K562 (cell line): ENCODE data around the gene LTBR. TPM values are rescaled to one million over a fixed set of nuclear protein-coding genes. Genes with fewer than 3 reads are reported as not detected.

ENCODE experiments used
- ATAC-seq: fragments of 200-7000 bp; cut with Tn5 transposase; 3 replicates; pipeline ENCODE4 v1.9.1; 2020; ENCODE audit warnings: moderate library complexity
- BruUV-seq: library from RNA; stranded (reverse); fragments of 400-500 nt; replicated peaks from 2 replicates; lab custom pipeline; 2021; lab: Mats Ljungman, UMichigan
- CTCF ChIA-PET: fragments of 300-600 bp; formaldehyde crosslinking; extraction: SDS; loops from one replicate; lab custom pipeline; 2021; ENCODE audit warnings: low intra/inter-chr PET ratio; lab: Yijun Ruan, JAX
- POLR2A ChIA-PET: fragments of 300-600, 350-650 bp; sonication (Branson Sonifier 250); formaldehyde crosslinking; extraction: SDS; loops from one replicate; lab custom pipeline; 2021; ENCODE audit warnings: antibody characterized with exemption, inconsistent platforms; lab: Yijun Ruan, JAX
- DNase-seq, 4 experiments: peaks; one replicate each; pipeline versions ENCODE4 v3.0.0 to v3.0.0-alpha.2; 2011 to 2018; ENCODE audit warnings: low spot score in 3 of 4, mixed read lengths in 3 of 4; ENCODE audit errors: extremely low read depth in 1 of 4
- FAIRE-seq: peaks from 2 replicates; lab custom pipeline; 2011; peaks lifted over from hg19 to GRCh38; lab: Jason Lieb, UNC
- H2AFZ ChIP-seq: 2 replicates; pipeline ENCODE4 v1.6.0; 2011; ENCODE audit warnings: low read depth, low read length, control low read depth, inconsistent platforms
- H3K27ac ChIP-seq: fragments of 200-600 bp; 3 replicates; pipeline ENCODE4 v1.8.0; 2011; ENCODE audit warnings: low read depth, mild to moderate bottlenecking, control low read depth, inconsistent platforms, low read length, moderate library complexity, mixed read lengths; ENCODE audit errors: extremely low read depth
- H3K27me3 ChIP-seq, 2 experiments: fragments of 300-600 bp in 1 of 2; 2 replicates in 1 of 2; 3 replicates in 1 of 2; pipeline versions ENCODE4 v1.6.0 to v1.8.0; 2011; ENCODE audit warnings: inconsistent platforms in 2 of 2, low read length in 2 of 2, mild to moderate bottlenecking in 1 of 2, mixed read lengths in 1 of 2, moderate library complexity in 1 of 2; ENCODE audit not compliant: control insufficient read depth in 2 of 2, insufficient read depth in 2 of 2
- H3K36me3 ChIP-seq: fragments of 300-600 bp; 3 replicates; pipeline ENCODE4 v1.8.0; 2011; ENCODE audit warnings: mild to moderate bottlenecking, low read length, inconsistent platforms; ENCODE audit not compliant: control insufficient read depth, insufficient read depth
- H3K4me1 ChIP-seq, 2 experiments: fragments of 200-600 bp in 1 of 2; replicated peaks in 1 of 2; 2 replicates in 1 of 2; 3 replicates in 1 of 2; pipeline versions ENCODE4 v1.5.1 to v1.8.0; 2011; ENCODE audit warnings: inconsistent platforms in 2 of 2, low read length in 2 of 2, mild to moderate bottlenecking in 1 of 2, mixed read lengths in 1 of 2, moderate library complexity in 1 of 2; ENCODE audit not compliant: control insufficient read depth in 2 of 2, insufficient read depth in 2 of 2
- H3K4me2 ChIP-seq: 2 replicates; pipeline ENCODE4 v1.6.1; 2011; ENCODE audit warnings: low read length, control low read depth, inconsistent platforms, mixed read lengths; ENCODE audit not compliant: insufficient read depth
- H3K4me3 ChIP-seq: fragments of 200-600 bp; sonication (generic), shearing (Covaris generic); 2 replicates; pipeline ENCODE4 v1.5.1; 2016; ENCODE audit warnings: control low read depth, inconsistent platforms
- H3K79me2 ChIP-seq: fragments of 200-600 bp; 3 replicates; pipeline ENCODE4 v1.8.0; 2011; ENCODE audit warnings: low read length, inconsistent platforms; ENCODE audit not compliant: control insufficient read depth, insufficient read depth
- H3K9ac ChIP-seq, 2 experiments: 2 replicates each; pipeline versions ENCODE4 v1.6.0 to v1.6.1; 2011; ENCODE audit warnings: low read depth in 2 of 2, low read length in 2 of 2, control low read depth in 1 of 2, inconsistent platforms in 1 of 2, mild to moderate bottlenecking in 1 of 2, mixed read lengths in 1 of 2; ENCODE audit not compliant: insufficient read depth in 1 of 2
- H3K9me1 ChIP-seq: one replicate; pipeline ENCODE4 v1.6.0; 2011; ENCODE audit warnings: inconsistent platforms, mild to moderate bottlenecking, low read length, moderate library complexity; ENCODE audit not compliant: control insufficient read depth, insufficient read depth
- H3K9me3 ChIP-seq: replicated peaks from 2 replicates; pipeline ENCODE4 v1.5.1; 2011; ENCODE audit warnings: low read depth, low read length, inconsistent platforms; ENCODE audit not compliant: control insufficient read depth, insufficient read depth
- H4K20me1 ChIP-seq: replicated peaks from 2 replicates; pipeline ENCODE4 v1.6.1; 2011; ENCODE audit warnings: low read length, inconsistent platforms, mixed read lengths; ENCODE audit not compliant: control insufficient read depth, insufficient read depth
- BDP1 ChIP-seq: IDR thresholded peaks from 3 replicates; pipeline ENCODE4 v1.6.1; 2011; ENCODE audit not compliant: insufficient read length, insufficient read depth
- ETS2 ChIP-seq: IDR thresholded peaks from 2 replicates; pipeline ENCODE4 v1.6.1; 2016; ENCODE audit warnings: borderline replicate concordance, missing genetic modification characterization, mild to moderate bottlenecking, moderate library complexity, missing compliant biosample characterization; ENCODE audit not compliant: poor library complexity, severe bottlenecking
- FOSL1 ChIP-seq: fragments of 200-800 bp; sonication (Bioruptor generic); conservative IDR thresholded peaks from 2 replicates; pipeline ENCODE4 v1.6.1; 2016; ENCODE audit warnings: missing genetic modification characterization, missing compliant biosample characterization
- FOXM1 ChIP-seq, 2 experiments: fragments of 450-650 bp in 1 of 2; sonication (generic) in 1 of 2; formaldehyde crosslinking in 1 of 2; IDR thresholded peaks; 2 replicates each; pipeline versions ENCODE4 v1.6.1 to v1.9.0; 2017 to 2022; ENCODE audit warnings: low read depth in 2 of 2, mild to moderate bottlenecking in 2 of 2, missing genetic modification reagents in 1 of 2, moderate library complexity in 1 of 2
- PHB ChIP-seq: fragments of 250-450 bp; sonication (Bioruptor Pico); IDR thresholded peaks from 2 replicates; pipeline ENCODE4 v1.5.0; 2021
- POLR2G ChIP-seq: fragments of 200-400 bp; formaldehyde crosslinking; IDR thresholded peaks from 2 replicates; pipeline ENCODE4 v1.6.1; 2017; ENCODE audit warnings: low read depth, mild to moderate bottlenecking, antibody characterized with exemption, low read length, moderate library complexity
- RBM25 ChIP-seq: fragments of 200-400 bp; formaldehyde crosslinking; IDR thresholded peaks from 2 replicates; pipeline ENCODE4 v1.6.1; 2018; ENCODE audit warnings: low read length, low read depth, moderate library complexity; ENCODE audit not compliant: severe bottlenecking
- ZNF121 ChIP-seq: sonication (generic); formaldehyde crosslinking; conservative IDR thresholded peaks from 2 replicates; pipeline ENCODE4 v1.8.0; 2022; ENCODE audit warnings: missing genetic modification reagents
- ZNF143 ChIP-seq: sonication (generic); formaldehyde crosslinking; IDR thresholded peaks from 2 replicates; pipeline ENCODE4 v1.9.0; 2022; ENCODE audit warnings: mild to moderate bottlenecking, missing genetic modification reagents
- ZNF232 ChIP-seq: sonication (generic); formaldehyde crosslinking; IDR thresholded peaks from 2 replicates; pipeline ENCODE4 v1.8.0; 2022; ENCODE audit warnings: mild to moderate bottlenecking, missing genetic modification reagents
- ZNF3 ChIP-seq: fragments of 250-450 bp; sonication (Bioruptor Pico); IDR thresholded peaks from 2 replicates; pipeline ENCODE4 v1.5.0; 2021; ENCODE audit warnings: mild to moderate bottlenecking, moderate library complexity
- WGBS: fragments of 100-300 bp; shearing (Covaris generic); methylation state at CpG from one replicate; pipeline ENCODE4 v1.1.6; 2016; ENCODE audit warnings: low coverage, mixed read lengths; ENCODE audit not compliant: insufficient coverage; ENCODE audit errors: missing lambda C conversion rate; 5-methylcytosine and 5-hydroxymethylcytosine counted together
- in situ Hi-C: fragments of 300-500 bp; cut with MboI; formaldehyde crosslinking; loops from 4 replicates; pipeline ENCODE4 v1.15.0; 2018; ENCODE audit warnings: inconsistent platforms, mixed read lengths
- intact Hi-C: fragments of 100-400 bp; cut with micrococcal nuclease; formaldehyde crosslinking; loops from 2 replicates; pipeline ENCODE4 v1.14.2; 2022
- polyA plus RNA-seq, 8 experiments: library from polyadenylated mRNA; depleted of rRNA in 4 of 8; stranded (reverse) in 5 of 8; unstranded in 3 of 8; fragments of >200 nt; fragmentation: Nextera tagmentation in 2 of 8; fragmentation: Illumina TruSeq in 1 of 8; extraction: Ambion mirVana in 2 of 8; extraction: Trizol in 1 of 8; gene quantifications; 2 replicates each; pipeline versions ENCODE4 v1.2.1 to v1.2.3, GENCODE V29; 2011 to 2014; ENCODE audit warnings: inconsistent platforms in 1 of 8, missing spikeins in 1 of 8
- total RNA-seq, 7 experiments: library from RNA; depleted of rRNA in 6 of 7; stranded (reverse); fragments of >200 nt in 6 of 7; fragmentation: Illumina TruSeq in 2 of 7; extraction: Trizol in 2 of 7; gene quantifications; 2 replicates each; pipeline versions ENCODE4 v1.2.1 to v1.2.3, GENCODE V29; 2011 to 2021; ENCODE audit warnings: low replicate concordance in 1 of 7

LTBR gene
- total and polyA plus RNA-seq, 9 of the 15 experiments (the other 6 are each of a cell fraction or from before 2014, with no cell fraction given) = 0.96 to 69.0 (median 35.3) TPM

GRCh38 chr12:6437586-6437985, 53.6 kb downstream of the LTBR start:
- POLR2A ChIA-PET = no interaction called here
- no peak overlapping the region for H3K4me3 ChIP-seq
- H3K36me3 ChIP-seq = no peaks in the 10 kb centered on the region
- H3K9me3 ChIP-seq = no peaks in the 10 kb centered on the region
- FAIRE-seq = no peak
- WGBS = 67% methylated on average over 3 of the region's 3 CpGs
- H3K4me1 ChIP-seq = no peaks in the 10 kb centered on the region; a peak in 2 of 5 replicates
- intact Hi-C loops (no loop called here), in situ Hi-C loops (no loop called here)
- H2AFZ ChIP-seq = no peak overlapping the region
- no peak overlapping the region for H3K4me2 ChIP-seq
- no peaks in the 10 kb centered on the region for H3K79me2 ChIP-seq
- no peak overlapping the region for H3K9ac ChIP-seq
- no peaks in the 10 kb centered on the region for H3K27me3 ChIP-seq
- CTCF ChIA-PET = no interaction called here
- no peaks in the 10 kb centered on the region for H4K20me1 ChIP-seq
- TF ChIP-seq FOSL1 (tag) (no peak), FOXM1 (IDR thresholded peaks at IDR 0.05; ENCODE audit: low read depth) (no peak), FOXM1 (CRISPR knock-in tag; IDR thresholded peaks at IDR 0.05; ENCODE audit: low read depth) (no peak), ZNF232 (CRISPR knock-in tag) (no peak), ZNF3 (CRISPR knock-in tag) (no peak), ETS2 (no peak), ZNF143 (no peak), BDP1 (no peak), PHB (CRISPR knock-in tag) (no peak), POLR2G (no peak), RBM25 (no peak), ZNF121 (no peak; the same call in 1 of the 2 replicates)
- no peak for ATAC-seq
- BruUV-seq = no TSS peak
- no peaks in the 10 kb centered on the region for H3K9me1 ChIP-seq
- no peak overlapping the region for H3K27ac ChIP-seq
- no peak for DNase-seq
